Vagina (tissue), 2 donors: ENCODE results near the gene DNAAF2.

Experiments
- CTCF ChIP-seq, 3 experiments: fragments of 450-650 bp in 2 of 3; fragments of 200-600 bp in 1 of 3; sonication (generic) in 1 of 3; IDR thresholded peaks; one replicate each; pipeline ENCODE4 v1.5.1; 2017 to 2019; ENCODE audit warnings: antibody characterized with exemption in 3 of 3, mild to moderate bottlenecking in 2 of 3, moderate library complexity in 2 of 3
- POLR2A ChIP-seq, 2 donors: fragments of 450-650 bp; IDR thresholded peaks; one replicate each; pipeline ENCODE4 v1.6.1; 2017; ENCODE audit warnings: antibody characterized with exemption in 2 of 2, mild to moderate bottlenecking in 2 of 2, moderate library complexity in 2 of 2

- no peak for TF ChIP-seq CTCF (IDR thresholded peaks at IDR 0.05)
- no peak for TF ChIP-seq POLR2A (IDR thresholded peaks at IDR 0.05)
Observed at GRCh38 chr14:49615776-49616175, 19.3 kb downstream of the DNAAF2 start.
